HG02623 (cell line): ENCODE results near the gene SAA4.
"Not testable (repeated sequence)": the region's sequence is repeated elsewhere in the genome, so short reads cannot be mapped to it uniquely, and the experiment has no call there.

Source experiments
- ATAC-seq: cut with Tn5 transposase; IDR thresholded peaks from one replicate; pipeline ENCODE4 v1.9.1; 2021; ENCODE audit warnings: moderate library complexity; ENCODE audit not compliant: unreplicated experiment

Gene SAA4, protein sequence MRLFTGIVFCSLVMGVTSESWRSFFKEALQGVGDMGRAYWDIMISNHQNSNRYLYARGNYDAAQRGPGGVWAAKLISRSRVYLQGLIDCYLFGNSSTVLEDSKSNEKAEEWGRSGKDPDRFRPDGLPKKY

GRCh38 chr11:18236664-18237356 is at the start of gene SAA4:
Gene SAA4 (minus strand): TSS chr11:18236802. CDS start chr11:18235926, 876 bp downstream.
- no peak for ATAC-seq

- no peak for ATAC-seq
Observed at GRCh38 chr11:18285841-18286240, 49.2 kb upstream of the SAA4 start.

- no peak for ATAC-seq
Observed at GRCh38 chr11:18282626-18283025, 46.0 kb upstream of the SAA4 start.

DNA sequence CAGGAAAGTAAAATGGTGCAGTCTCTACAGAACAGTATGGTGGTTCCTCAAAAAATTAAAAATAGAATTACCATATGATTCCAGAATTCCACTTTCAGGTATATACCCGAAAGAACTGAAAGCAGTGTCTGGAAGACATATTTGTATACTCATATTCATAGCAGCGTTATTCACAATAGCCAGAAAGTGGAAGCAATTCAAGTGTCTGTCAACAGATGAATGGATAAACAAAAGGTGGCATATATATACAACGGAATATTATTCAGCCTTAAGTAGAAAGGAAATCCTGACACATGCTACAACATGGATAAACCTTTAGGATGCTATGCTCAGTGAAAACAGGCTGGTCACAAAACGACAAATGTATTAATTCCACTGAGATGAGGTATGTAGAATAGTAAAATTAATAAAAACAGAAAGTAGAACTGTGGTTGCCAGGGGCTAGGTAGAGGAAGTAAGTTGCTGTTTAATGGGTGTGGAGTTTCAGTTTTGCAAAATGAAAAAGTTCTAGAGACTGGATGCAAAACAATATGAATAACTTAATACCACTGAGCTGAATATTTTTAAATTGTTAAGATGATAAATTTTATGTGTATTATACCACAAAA is 43.9 kb upstream of the SAA4 start:
- ATAC-seq: peak; percentile 83

GRCh38 chr11:18277565-18278271 is 41.1 kb upstream of the SAA4 start:
- ATAC-seq: no peak

- no peak for ATAC-seq
Observed at GRCh38 chr11:18271206-18271605, 34.6 kb upstream of the SAA4 start.

GRCh38 chr11:18270102-18270501 is 33.5 kb upstream of the SAA4 start:
- no peak for ATAC-seq

DNA sequence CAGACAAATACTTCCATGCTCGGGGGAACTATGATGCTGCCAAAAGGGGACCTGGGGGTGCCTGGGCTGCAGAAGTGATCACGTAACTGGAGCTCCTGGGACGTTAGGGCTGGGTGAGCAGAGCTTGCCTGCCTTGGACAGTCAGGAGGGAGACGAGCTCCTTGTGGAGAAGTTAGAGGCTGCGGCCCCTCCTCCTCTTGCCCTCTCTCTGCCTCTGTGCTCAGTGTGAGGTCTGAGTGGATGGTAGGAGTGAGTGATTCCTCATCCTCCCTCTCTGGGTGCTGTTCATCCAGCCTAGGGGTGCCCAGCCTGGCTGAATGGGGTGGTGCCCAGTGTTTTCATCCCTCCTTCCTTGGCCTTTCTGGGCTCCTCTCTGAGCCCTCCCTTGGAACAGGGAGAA is 32.6 kb upstream of the SAA4 start:
- ATAC-seq: not testable (repeated sequence)

- ATAC-seq: peak; percentile 35
Observed at GRCh38 chr11:18267335-18268133, 30.9 kb upstream of the SAA4 start.

DNA sequence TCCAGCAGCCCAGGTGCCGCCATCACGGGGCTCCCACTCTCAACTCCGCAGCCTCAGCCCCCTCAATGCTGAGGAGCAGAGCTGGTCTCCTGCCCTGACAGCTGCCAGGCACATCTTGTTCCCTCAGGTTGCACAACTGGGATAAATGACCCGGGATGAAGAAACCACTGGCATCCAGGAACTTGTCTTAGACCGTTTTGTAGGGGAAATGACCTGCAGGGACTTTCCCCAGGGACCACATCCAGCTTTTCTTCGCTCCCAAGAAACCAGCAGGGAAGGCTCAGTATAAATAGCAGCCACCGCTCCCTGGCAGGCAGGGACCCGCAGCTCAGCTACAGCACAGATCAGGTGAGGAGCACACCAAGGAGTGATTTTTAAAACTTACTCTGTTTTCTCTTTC is 29.3 kb upstream of the SAA4 start, which contains the start of gene SAA1:
Gene SAA1, plus strand, starts transcription at position 316 of the 400 bp plus-strand sequence. CDS start 624 bp downstream, outside the sequence.
- no peak for ATAC-seq

GRCh38 chr11:18264677-18265555 is 28.3 kb upstream of the SAA4 start:
- ATAC-seq: no peak

DNA sequence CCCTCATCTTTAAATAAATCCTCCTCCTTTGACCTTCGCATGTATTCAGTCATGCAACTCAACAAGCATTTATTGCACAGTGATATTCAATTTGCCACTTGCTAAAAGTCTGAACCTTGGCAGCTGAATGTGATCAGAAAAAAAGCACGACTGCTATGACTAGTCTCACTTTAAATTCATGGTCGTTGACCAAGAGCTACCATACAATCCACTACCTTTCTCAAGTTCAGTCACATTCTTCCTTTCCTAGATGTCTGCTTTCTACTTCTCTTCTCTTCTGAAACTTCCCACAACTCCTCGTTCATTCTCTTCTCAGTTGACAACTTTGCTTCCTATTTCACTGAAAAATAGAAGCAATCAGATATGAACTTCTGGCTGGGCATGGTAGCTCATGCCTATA is 27.4 kb upstream of the SAA4 start:
- ATAC-seq: no peak

- ATAC-seq: not testable (repeated sequence)
Observed at GRCh38 chr11:18262681-18263350, 26.2 kb upstream of the SAA4 start.

- ATAC-seq: no peak
Observed at GRCh38 chr11:18261721-18262120, 25.1 kb upstream of the SAA4 start.

DNA sequence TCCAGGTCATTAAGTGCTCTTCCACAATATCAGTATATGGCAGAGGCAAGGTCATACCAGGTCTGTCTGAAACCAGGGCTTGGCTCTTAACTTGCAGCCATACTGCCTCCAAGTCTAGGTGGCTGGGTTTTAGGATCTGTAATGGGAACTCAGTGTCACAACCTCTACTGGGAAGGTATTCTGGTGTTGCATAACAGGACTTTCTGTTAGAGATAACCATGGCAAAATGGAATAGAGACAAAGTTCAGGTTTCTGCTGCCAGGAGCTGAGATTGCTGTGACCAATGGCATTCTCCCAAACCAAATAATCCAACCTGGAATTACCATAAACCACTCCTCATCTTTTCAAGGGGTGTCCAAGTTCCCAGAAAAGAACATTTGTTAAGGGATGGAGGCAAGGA is 22.7 kb upstream of the SAA4 start:
- no peak for ATAC-seq

GRCh38 chr11:18254781-18255361 is 18.3 kb upstream of the SAA4 start:
- no peak for ATAC-seq

DNA sequence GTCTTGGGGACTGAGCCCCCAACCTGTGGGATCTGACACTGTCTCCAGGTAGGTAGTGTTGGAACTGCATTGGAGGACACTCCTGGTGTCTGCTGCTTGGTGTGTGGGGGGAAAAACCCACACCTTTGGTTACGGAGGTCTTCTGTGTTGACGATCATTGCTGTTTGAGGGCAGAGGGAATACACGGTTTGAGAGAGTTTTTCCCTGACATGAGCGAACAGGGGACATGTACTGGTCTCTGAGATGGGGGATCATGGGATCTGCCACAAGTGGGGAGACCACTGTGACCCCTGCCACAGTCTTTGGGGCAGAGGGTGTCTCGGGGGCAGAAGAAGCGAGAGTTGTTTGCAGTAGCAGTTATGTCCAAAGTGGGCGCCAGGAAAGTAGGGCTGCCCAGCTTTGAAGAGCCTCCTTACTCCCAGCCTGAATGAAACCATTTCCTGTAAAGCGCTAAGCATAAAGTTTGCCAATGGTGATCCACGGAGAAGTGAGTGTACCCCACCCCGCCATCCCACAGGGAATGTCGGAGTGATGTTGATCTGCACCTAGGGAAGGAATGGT is 17.3 kb upstream of the SAA4 start:
- ATAC-seq: no peak

- ATAC-seq: no peak
Observed at GRCh38 chr11:18253233-18253632, 16.6 kb upstream of the SAA4 start.

DNA sequence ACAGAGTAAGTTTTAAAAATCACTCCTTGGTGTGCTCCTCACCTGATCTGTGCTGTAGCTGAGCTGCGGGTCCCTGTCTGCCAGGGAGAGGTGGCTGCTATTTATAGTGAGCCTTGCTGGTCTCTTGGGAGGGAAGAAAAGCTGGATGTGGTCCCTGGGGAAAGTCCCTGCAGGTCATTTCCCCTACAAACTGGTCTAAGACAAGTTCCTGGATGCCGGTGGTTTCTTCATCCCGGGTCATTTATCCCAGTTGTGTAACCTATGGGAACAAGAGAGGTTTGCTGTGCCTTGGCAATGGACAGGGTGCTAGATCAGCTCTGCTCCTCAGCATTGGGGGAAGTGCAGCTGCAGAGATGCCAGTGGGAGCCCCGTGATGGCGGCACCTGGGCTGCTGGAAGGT is 12.0 kb upstream of the SAA4 start, which contains the start of gene SAA2:
Gene SAA2, minus strand, starts transcription at position 108 of the 400 bp plus-strand sequence. CDS start 657 bp downstream, outside the sequence.
- no peak for ATAC-seq
